ENCODE measurements around the gene PRAC2. TPM values are rescaled to one million over a fixed set of nuclear protein-coding genes. Genes with fewer than 3 reads are reported as not detected.

Gene PRAC2
- total and polyA plus RNA-seq, 2 of the 13 experiments (the other 11 are each of a cell fraction or from before 2014, with no cell fraction given) = not detected

- TF ChIP-seq THAP9 (CRISPR knock-in tag; IDR thresholded peaks at IDR 0.05; ENCODE audit: borderline replicate concordance) (no peak), ZNF124 (CRISPR knock-in tag; IDR thresholded peaks at IDR 0.05) (0 out of 2 replicates have a peak, but pooled peaks have one; percentile 56), BRF2 (CRISPR knock-in tag; IDR thresholded peaks at IDR 0.05) (no peak), ADNP (CRISPR knock-in tag; IDR thresholded peaks at IDR 0.05) (no peak; the same call in 1 of the 2 replicates), DNMT1 (CRISPR knock-in tag; IDR thresholded peaks at IDR 0.05) (peak; percentile 79; the same call in 1 of the 2 replicates), HOXA5 (CRISPR knock-in tag; IDR thresholded peaks at IDR 0.05) (peak; percentile 64; the same call in 1 of the 2 replicates), YY1 (IDR thresholded peaks at IDR 0.05; ENCODE audit: insufficient read depth, insufficient replicate concordance, low read depth, low read length) (peak; percentile 57), ZNF772 (CRISPR knock-in tag; IDR thresholded peaks at IDR 0.05) (no peak), MTF1 (CRISPR knock-in tag; IDR thresholded peaks at IDR 0.05) (no peak), ZFP91 (CRISPR knock-in tag; IDR thresholded peaks at IDR 0.05; ENCODE audit: borderline replicate concordance) (peak; percentile 77), NCOA2 (CRISPR knock-in tag; IDR thresholded peaks at IDR 0.05) (peak; percentile 10; the same call in 1 of the 2 replicates), ZNF256 (CRISPR knock-in tag; conservative IDR thresholded peaks at IDR 0.05) (no peak), SMC3 (IDR thresholded peaks at IDR 0.05; ENCODE audit: low read length) (no peak; the same call in 1 of the 2 replicates), RARA (CRISPR knock-in tag; IDR thresholded peaks at IDR 0.05) (no peak), IRF1 (CRISPR knock-in tag; IDR thresholded peaks at IDR 0.05; ENCODE audit: low read depth) (no peak), ZNF644 (CRISPR knock-in tag; IDR thresholded peaks at IDR 0.05; ENCODE audit: low read depth) (peak; percentile 66), PATZ1 (CRISPR knock-in tag; IDR thresholded peaks at IDR 0.05) (peak; percentile 58), SALL2 (CRISPR knock-in tag; IDR thresholded peaks at IDR 0.05) (0 out of 2 replicates have a peak, but pooled peaks have one; percentile 46), ZBTB44 (CRISPR knock-in tag; IDR thresholded peaks at IDR 0.05) (no peak)
These were observed 44.6 kb upstream of the PRAC2 start (continued) for GRCh38 chr17:48678141-48678971.

All from HepG2 (cell line).